ENCODE results near the gene TMEM179.

DNA sequence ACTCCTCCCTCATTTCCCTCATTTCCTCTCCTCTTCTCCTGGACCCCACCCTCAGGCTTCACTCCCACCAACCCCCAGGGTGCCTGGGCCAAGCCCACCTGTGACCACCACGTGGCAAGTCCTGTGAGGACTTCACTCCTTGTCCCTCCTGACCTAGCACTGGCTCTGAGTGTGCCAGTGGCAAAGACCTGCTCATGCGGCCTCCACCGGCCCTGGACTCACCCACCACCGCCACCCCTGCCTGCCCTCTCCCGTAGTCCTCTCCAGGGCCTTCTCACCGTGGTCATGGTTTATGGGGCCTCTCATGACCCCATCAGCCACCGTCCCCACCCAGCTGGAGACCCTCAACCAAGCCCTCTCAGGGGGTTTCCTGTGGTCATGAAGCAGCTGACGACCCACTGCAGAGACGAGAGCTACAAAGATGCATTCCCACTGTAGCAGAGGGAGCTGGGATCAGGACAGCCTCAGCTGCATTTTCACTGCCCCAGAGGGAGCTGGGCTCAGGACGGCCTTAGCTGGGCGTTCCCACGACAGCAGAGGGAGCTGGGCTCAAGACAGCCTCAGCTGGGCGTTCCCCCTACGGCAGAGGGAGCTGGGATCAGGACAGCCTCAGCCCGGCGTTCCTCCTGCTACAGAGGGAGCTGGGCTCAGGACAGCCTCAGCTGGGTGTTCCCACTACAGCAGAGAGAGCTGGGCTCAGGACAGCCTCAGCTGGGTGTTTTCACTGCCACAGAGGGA is 28.2 kb downstream of the TMEM179 start:
- TF ChIP-seq, protein P1, sequence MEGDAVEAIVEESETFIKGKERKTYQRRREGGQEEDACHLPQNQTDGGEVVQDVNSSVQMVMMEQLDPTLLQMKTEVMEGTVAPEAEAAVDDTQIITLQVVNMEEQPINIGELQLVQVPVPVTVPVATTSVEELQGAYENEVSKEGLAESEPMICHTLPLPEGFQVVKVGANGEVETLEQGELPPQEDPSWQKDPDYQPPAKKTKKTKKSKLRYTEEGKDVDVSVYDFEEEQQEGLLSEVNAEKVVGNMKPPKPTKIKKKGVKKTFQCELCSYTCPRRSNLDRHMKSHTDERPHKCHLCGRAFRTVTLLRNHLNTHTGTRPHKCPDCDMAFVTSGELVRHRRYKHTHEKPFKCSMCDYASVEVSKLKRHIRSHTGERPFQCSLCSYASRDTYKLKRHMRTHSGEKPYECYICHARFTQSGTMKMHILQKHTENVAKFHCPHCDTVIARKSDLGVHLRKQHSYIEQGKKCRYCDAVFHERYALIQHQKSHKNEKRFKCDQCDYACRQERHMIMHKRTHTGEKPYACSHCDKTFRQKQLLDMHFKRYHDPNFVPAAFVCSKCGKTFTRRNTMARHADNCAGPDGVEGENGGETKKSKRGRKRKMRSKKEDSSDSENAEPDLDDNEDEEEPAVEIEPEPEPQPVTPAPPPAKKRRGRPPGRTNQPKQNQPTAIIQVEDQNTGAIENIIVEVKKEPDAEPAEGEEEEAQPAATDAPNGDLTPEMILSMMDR (IDR thresholded peaks at IDR 0.05; ENCODE audit: poor library complexity) = no peak
- TF ChIP-seq EZH2 (IDR thresholded peaks at IDR 0.05; ENCODE audit: borderline replicate concordance) = no peak
